ENCODE data around the gene ZKSCAN8.

DNA sequence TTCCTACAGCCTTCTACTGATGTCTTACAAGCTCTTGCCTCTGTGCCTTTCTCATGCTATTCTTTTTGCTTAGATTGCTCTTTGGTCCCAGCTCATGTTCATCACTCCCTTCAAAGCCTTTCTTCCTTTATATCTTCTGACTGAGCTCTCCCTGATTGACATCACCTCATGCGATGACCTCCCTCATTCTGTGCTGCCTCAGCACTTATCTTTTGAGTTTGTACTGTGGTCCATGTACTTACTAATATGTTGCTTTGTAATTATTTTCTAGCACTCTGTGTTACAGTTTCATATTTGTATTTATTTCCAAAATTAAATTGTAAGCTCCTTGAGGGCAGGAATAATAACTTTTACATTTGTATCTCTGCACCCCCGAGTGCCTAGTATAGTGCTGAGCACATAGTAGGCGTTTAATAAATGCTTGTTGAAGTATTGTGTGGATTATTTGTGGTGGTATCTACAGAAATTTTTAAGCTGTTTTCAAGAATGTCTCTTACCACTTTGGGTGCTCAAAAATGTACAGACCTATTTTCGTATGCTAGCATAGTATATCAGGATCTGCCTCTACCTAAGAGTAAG lies 17.4 kb downstream of the ZKSCAN8 start:
- TF ChIP-seq, protein P1, sequence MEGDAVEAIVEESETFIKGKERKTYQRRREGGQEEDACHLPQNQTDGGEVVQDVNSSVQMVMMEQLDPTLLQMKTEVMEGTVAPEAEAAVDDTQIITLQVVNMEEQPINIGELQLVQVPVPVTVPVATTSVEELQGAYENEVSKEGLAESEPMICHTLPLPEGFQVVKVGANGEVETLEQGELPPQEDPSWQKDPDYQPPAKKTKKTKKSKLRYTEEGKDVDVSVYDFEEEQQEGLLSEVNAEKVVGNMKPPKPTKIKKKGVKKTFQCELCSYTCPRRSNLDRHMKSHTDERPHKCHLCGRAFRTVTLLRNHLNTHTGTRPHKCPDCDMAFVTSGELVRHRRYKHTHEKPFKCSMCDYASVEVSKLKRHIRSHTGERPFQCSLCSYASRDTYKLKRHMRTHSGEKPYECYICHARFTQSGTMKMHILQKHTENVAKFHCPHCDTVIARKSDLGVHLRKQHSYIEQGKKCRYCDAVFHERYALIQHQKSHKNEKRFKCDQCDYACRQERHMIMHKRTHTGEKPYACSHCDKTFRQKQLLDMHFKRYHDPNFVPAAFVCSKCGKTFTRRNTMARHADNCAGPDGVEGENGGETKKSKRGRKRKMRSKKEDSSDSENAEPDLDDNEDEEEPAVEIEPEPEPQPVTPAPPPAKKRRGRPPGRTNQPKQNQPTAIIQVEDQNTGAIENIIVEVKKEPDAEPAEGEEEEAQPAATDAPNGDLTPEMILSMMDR (conservative IDR thresholded peaks at IDR 0.05; ENCODE audit: low read depth, low read length) = no peak
- no peak for TF ChIP-seq EZH2 (IDR thresholded peaks at IDR 0.05; ENCODE audit: borderline replicate concordance, low read depth, low read length, poor library complexity, severe bottlenecking)
